GM12801 (cell line): Measurements from ENCODE around the gene CYP21A2.

Experiments used
- TF ChIP-seq, protein P1 (sequence below): IDR thresholded peaks from one replicate; pipeline ENCODE4 v1.5.1; 2011; ENCODE audit warnings: control low read depth; ENCODE audit not compliant: insufficient read length; ENCODE audit errors: extremely low read depth

CYP21A2 gene

DNA sequence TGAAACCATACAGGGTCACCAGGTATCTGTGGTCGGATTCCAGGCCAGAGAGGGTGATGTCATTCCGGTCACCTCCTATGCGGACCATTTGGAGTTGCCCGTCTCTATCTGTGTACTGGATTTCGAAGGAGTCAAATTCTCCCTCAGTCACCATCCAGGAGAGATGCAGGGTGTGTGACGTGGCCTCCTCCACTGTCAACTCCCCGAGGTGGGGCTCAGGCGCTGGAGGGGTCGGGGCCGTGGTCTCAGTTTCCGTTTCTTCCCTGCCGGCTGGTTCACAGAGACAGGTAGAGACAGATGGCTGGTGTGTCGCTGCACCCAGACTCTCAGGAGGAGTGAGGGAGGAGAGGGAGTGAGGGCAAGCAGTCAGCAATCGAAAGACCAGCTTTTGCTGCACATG lies 30.7 kb downstream of the CYP21A2 start:
- TF ChIP-seq, protein P1, sequence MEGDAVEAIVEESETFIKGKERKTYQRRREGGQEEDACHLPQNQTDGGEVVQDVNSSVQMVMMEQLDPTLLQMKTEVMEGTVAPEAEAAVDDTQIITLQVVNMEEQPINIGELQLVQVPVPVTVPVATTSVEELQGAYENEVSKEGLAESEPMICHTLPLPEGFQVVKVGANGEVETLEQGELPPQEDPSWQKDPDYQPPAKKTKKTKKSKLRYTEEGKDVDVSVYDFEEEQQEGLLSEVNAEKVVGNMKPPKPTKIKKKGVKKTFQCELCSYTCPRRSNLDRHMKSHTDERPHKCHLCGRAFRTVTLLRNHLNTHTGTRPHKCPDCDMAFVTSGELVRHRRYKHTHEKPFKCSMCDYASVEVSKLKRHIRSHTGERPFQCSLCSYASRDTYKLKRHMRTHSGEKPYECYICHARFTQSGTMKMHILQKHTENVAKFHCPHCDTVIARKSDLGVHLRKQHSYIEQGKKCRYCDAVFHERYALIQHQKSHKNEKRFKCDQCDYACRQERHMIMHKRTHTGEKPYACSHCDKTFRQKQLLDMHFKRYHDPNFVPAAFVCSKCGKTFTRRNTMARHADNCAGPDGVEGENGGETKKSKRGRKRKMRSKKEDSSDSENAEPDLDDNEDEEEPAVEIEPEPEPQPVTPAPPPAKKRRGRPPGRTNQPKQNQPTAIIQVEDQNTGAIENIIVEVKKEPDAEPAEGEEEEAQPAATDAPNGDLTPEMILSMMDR: no peak

DNA sequence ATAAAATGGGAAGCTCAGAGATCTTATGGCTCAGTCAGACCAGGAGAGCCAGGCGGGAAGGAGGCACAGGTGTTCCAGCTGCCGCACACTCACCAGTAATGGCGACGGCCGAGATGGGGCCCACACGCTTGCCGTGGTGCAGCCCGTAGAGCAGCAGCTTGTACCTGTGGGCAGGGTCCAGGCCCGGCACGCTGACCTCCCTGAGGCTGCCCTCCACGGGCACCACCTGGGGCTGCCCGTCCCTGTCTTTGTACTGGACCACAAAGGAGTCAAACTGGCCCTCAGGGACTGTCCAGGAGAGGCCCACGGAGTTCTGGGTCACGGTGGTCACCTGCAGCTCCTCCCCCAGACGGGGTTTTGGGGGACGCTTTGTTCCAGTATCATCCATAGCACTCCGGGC lies 31.2 kb downstream of the CYP21A2 start:
- TF ChIP-seq, protein P1: no peak

DNA sequence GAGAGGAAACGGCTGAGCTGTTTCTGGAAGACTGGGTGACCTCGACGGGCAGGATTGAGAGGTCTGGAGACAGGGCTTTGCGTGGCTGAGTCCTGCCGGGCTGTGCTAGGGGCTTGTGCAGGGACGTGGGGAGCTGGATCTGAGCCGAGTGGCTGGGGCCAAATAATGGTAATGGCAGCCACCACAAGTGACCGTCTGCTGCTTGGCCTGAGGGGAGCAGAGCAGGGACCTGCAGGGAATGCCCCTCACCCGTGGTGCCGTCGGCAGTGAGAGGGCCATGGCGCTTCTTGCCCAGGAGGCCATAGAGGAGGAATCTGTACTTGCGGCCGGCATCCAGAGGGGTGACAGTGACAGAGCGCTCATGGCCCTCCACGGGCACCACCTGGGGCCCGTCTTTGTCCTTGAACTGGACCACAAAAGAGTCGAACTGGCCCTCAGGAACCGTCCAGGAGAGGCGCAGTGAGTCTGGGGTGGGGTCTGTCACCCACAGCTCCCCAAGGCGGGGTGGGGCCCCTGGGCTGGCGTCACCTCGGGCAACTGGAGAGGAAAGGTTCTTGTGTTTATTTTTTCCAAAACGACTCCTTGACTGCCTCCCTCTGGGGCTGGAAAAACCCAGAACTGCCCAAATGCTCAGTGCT lies 31.8 kb downstream of the CYP21A2 start:
- TF ChIP-seq, protein P1: no peak

DNA sequence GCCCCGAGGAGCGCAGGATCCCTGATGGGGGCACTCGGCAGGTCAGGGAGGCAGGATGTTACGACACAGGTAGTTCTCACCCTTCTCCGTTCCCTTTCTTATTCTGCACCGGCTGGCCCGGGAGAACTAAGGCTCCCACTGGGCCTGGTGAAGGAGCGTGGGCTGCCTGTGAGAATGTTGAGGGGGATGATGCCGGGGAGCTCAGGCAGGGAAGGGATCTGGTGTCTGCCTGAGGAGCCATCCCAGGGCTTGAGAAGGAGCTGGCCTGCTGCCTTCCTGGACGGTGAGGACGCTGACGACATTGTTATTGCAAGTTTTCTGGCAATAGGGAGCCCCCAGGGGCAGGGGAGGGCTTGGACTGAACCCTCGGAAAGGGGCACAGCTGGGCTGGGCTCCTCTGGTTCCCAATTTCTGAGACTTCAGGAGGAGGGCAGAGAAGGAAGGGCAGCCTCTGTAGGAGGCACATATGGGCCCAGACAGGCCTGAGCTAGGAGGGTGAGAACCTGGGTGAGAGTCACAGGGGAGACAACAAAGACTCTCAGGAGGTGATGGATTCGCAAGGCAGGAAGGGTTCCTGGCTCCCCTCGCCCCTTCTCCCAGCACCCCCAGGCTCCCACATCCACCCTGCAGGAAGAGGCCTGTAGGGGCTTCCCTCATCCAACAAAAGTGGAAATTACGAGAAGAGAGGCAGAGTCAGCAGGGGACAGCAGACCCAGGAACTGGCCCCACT lies 32.8 kb downstream of the CYP21A2 start:
- TF ChIP-seq, protein P1: no peak

DNA sequence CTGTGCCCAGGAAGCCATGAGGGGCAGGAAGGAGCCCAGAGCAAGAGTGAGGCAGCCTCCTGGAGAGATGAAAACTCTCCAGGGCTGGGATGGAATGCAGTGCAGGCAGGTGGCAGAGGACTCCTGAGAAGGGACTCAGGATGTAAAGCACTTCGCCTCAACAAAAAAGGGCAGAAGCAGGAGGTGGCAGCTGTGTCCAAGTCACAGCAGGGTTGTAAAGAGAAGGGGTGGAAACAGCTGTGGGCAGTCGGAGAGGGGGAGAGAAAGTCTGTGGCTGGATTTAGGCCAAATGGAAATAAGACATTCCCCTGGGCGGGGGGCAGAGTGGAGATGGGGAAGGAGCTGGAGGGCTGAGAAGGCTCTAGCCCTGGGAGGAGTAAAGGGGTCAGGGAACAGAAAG lies 34.9 kb downstream of the CYP21A2 start:
- TF ChIP-seq, protein P1: no peak

DNA sequence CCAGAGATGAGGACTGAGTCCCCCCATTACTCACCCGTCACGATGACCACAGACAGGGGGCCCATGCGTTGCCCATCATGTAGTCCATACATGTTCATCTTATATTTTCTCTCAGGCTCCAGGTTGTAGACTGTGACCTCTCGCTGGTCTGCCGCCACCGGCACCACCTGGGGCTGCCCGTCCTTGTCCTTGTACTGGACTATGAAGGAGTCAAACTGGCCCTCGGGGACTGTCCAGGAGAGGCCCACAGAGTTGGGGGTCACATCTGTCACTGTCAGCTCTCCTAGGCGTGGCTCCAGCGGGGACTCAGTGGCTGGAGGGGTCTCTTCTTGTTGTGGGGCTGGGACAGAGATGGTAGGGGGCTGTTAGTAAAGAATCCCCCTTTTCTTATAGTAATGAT lies 35.4 kb downstream of the CYP21A2 start:
- TF ChIP-seq, protein P1: no peak

DNA sequence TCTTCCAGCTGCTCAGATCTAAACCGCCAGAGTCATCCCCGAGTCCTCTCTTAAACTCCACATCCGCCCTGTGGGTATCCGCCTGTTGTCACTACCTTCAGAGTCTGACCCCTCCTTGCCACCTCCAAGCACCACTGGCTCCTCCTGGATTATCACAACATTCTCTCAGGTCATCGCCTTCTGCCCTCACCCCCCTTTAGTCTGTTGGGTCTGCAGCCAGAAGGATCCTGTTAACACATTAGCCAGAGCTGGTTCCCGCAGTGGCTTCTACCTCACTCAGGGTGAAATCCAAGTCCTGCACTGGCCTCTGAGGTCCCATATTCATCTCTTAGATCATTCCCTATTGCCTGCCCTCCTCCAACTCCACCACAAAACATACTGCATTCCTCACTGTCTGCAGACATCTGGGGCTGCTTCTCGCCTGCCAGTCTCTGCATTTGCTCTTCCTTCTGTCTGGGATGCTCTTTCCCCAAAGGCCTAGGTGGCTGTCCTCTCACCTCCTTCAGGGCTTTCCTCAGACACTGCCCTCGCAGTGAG lies 36.8 kb downstream of the CYP21A2 start:
- TF ChIP-seq, protein P1: no peak
